Measurements from ENCODE around the gene EPHA3. TPM values are rescaled to one million over a fixed set of nuclear protein-coding genes. Genes with fewer than 3 reads are reported as not detected.

The EPHA3 gene
- total RNA-seq, 4 donors from 2014 or later = 0.85 to 1.4 (median 0.96) TPM

- H3K36me3 ChIP-seq = no peaks in the 10 kb centered on the region
- no peaks in the 10 kb centered on the region for H3K27me3 ChIP-seq
- H3K4me1 ChIP-seq = no peaks in the 10 kb centered on the region
- TF ChIP-seq POLR2AphosphoS5 (IDR thresholded peaks at IDR 0.05) (no peak), CTCF (IDR thresholded peaks at IDR 0.05) (no peak), POLR2A (IDR thresholded peaks at IDR 0.05) (no peak), EP300 (IDR thresholded peaks at IDR 0.05) (no peak)
- no peaks in the 10 kb centered on the region for H3K9me3 ChIP-seq
- H3K27ac ChIP-seq = no peak overlapping the region
- 74% methylated on average over 4 of the region's 4 CpGs for WGBS
- no peak for DNase-seq (ENCODE audit: low spot score in 2 of 2)
- H3K4me3 ChIP-seq = no peak overlapping the region
These were observed 397.0 kb downstream of the EPHA3 start for GRCh38 chr3:89504432-89504831.

GRCh38 chr3:89506462-89507103, 399.2 kb downstream of the EPHA3 start:
- Histone ChIP-seq H3K4me3 (no peak overlapping the region), H3K4me1 (no peaks in the 10 kb centered on the region), H3K36me3 (no peaks in the 10 kb centered on the region), H3K9me3 (no peaks in the 10 kb centered on the region), H3K27ac (no peak overlapping the region), H3K27me3 (no peaks in the 10 kb centered on the region)
- TF ChIP-seq EP300 (IDR thresholded peaks at IDR 0.05) = no peak
- no peak for TF ChIP-seq POLR2A (IDR thresholded peaks at IDR 0.05)
- no peak for TF ChIP-seq POLR2AphosphoS5 (IDR thresholded peaks at IDR 0.05)
- no peak for TF ChIP-seq CTCF (IDR thresholded peaks at IDR 0.05)
- DNase-seq (ENCODE audit: low spot score in 2 of 2) = no peak
- WGBS = 49% methylated on average over 3 of the region's 3 CpGs

- Histone ChIP-seq H3K4me3 (no peak overlapping the region), H3K27ac (no peak overlapping the region), H3K36me3 (no peaks in the 10 kb centered on the region), H3K9me3 (no peaks in the 10 kb centered on the region), H3K4me1 (no peaks in the 10 kb centered on the region), H3K27me3 (no peaks in the 10 kb centered on the region)
- DNase-seq (ENCODE audit: low spot score in 2 of 2) = no peak
- TF ChIP-seq POLR2A (IDR thresholded peaks at IDR 0.05) = no peak
- no peak for TF ChIP-seq CTCF (IDR thresholded peaks at IDR 0.05)
- TF ChIP-seq EP300 (IDR thresholded peaks at IDR 0.05) = no peak
- 63% methylated on average over 1 of the region's 1 CpG for WGBS
These were observed 413.9 kb downstream of the EPHA3 start for GRCh38 chr3:89521328-89521727.

- no peaks in the 10 kb centered on the region for H3K27me3 ChIP-seq
- no peaks in the 10 kb centered on the region for H3K36me3 ChIP-seq
- H3K27ac ChIP-seq = no peak overlapping the region
- WGBS = 91% methylated on average over 2 of the region's 2 CpGs
- no peak for TF ChIP-seq POLR2A (IDR thresholded peaks at IDR 0.05)
- TF ChIP-seq CTCF (IDR thresholded peaks at IDR 0.05) = no peak
- TF ChIP-seq EP300 (IDR thresholded peaks at IDR 0.05) = no peak
- no peak for TF ChIP-seq POLR2AphosphoS5 (IDR thresholded peaks at IDR 0.05)
- DNase-seq (ENCODE audit: low spot score in 2 of 2) = no peak
- H3K4me3 ChIP-seq = no peak overlapping the region
- no peaks in the 10 kb centered on the region for H3K9me3 ChIP-seq
- H3K4me1 ChIP-seq = no peaks in the 10 kb centered on the region
These were observed 414.7 kb downstream of the EPHA3 start for GRCh38 chr3:89522155-89522554.

GRCh38 chr3:89525609-89526008, 418.2 kb downstream of the EPHA3 start:
- Histone ChIP-seq H3K9me3 (no peaks in the 10 kb centered on the region), H3K27me3 (no peaks in the 10 kb centered on the region), H3K4me3 (no peak overlapping the region), H3K36me3 (no peaks in the 10 kb centered on the region), H3K4me1 (no peaks in the 10 kb centered on the region), H3K27ac (no peak overlapping the region)
- TF ChIP-seq POLR2AphosphoS5 (IDR thresholded peaks at IDR 0.05) (no peak), POLR2A (IDR thresholded peaks at IDR 0.05) (no peak), CTCF (IDR thresholded peaks at IDR 0.05) (no peak), EP300 (IDR thresholded peaks at IDR 0.05) (no peak)
- no peak for DNase-seq (ENCODE audit: low spot score in 2 of 2)
- 84% methylated on average over 2 of the region's 2 CpGs for WGBS

All from suprapubic skin (tissue), 4 donors.